HepG2 (cell line): ENCODE measurements around the gene RGS2. TPM values are rescaled to one million over a fixed set of nuclear protein-coding genes. Genes with fewer than 3 reads are reported as not detected.

Source experiments
- ARNTL ChIP-seq: sonication (generic); formaldehyde crosslinking; IDR thresholded peaks from 2 replicates; pipeline ENCODE4 v1.4.0; 2020; ENCODE audit warnings: mild to moderate bottlenecking, missing genetic modification reagents
- CREB1 ChIP-seq, 2 experiments: fragments of 450-650 bp in 1 of 2; IDR thresholded peaks; 2 replicates each; pipeline ENCODE4 v1.6.1; 2016 to 2017; ENCODE audit warnings: control low read depth in 1 of 2, mild to moderate bottlenecking in 1 of 2, missing compliant biosample characterization in 1 of 2, missing genetic modification characterization in 1 of 2
- HNRNPUL1 ChIP-seq: fragments of 200-400 bp; formaldehyde crosslinking; IDR thresholded peaks from 2 replicates; pipeline ENCODE4 v1.6.1; 2017; ENCODE audit warnings: low read depth, mild to moderate bottlenecking, low read length, moderate library complexity
- NFYB ChIP-seq: sonication (generic); formaldehyde crosslinking; IDR thresholded peaks from 2 replicates; pipeline ENCODE4 v1.4.0; 2020; ENCODE audit warnings: missing genetic modification reagents
- SMAD1 ChIP-seq: sonication (generic); formaldehyde crosslinking; IDR thresholded peaks from 2 replicates; pipeline ENCODE4 v1.4.0; 2020; ENCODE audit warnings: missing genetic modification reagents, low read depth, mild to moderate bottlenecking, borderline replicate concordance
- TAF15 ChIP-seq: fragments of 200-400 bp; formaldehyde crosslinking; IDR thresholded peaks from one replicate; pipeline ENCODE4 v1.6.1; 2018; ENCODE audit warnings: mild to moderate bottlenecking, low read depth, low read length; ENCODE audit not compliant: poor library complexity, severe bottlenecking
- ZBTB7A ChIP-seq: sonication (generic); formaldehyde crosslinking; IDR thresholded peaks from 2 replicates; pipeline ENCODE4 v1.8.0; 2022; ENCODE audit warnings: mild to moderate bottlenecking, missing genetic modification reagents
- ZFAT ChIP-seq: sonication (generic); formaldehyde crosslinking; conservative IDR thresholded peaks from 2 replicates; pipeline ENCODE4 v1.8.1; 2023; ENCODE audit warnings: missing genetic modification reagents, inconsistent platforms
- ZNF382 ChIP-seq: sonication (generic); formaldehyde crosslinking; IDR thresholded peaks from 2 replicates; pipeline ENCODE4 v1.5.0; 2020; ENCODE audit warnings: missing genetic modification reagents, mild to moderate bottlenecking, borderline replicate concordance
- polyA plus RNA-seq, 8 experiments: library from polyadenylated mRNA; depleted of rRNA in 3 of 8; stranded (reverse) in 7 of 8; unstranded in 1 of 8; fragments of >200 nt; fragmentation: Illumina TruSeq in 4 of 8; extraction: Trizol in 4 of 8; gene quantifications; 2 replicates each; pipeline versions ENCODE4 v1.2.1 to v1.2.3, GENCODE V29; 2011 to 2016; ENCODE audit warnings: low read depth in 4 of 8, missing spikeins in 1 of 8, mixed read lengths in 1 of 8; ENCODE audit not compliant: insufficient read depth in 1 of 8
- total RNA-seq, 5 experiments: library from RNA; depleted of rRNA; stranded (reverse); fragments of >200 nt; fragmentation: Illumina TruSeq; extraction: Trizol; gene quantifications; 2 replicates each; pipeline ENCODE4 v1.2.3, GENCODE V29; 2016; ENCODE audit warnings: low read depth in 1 of 5
- TF ChIP-seq, protein P1 (sequence below): sonication (generic); formaldehyde crosslinking; IDR thresholded peaks from 2 replicates; pipeline ENCODE4 v1.9.0; 2021; ENCODE audit warnings: missing genetic modification reagents, borderline replicate concordance
- TF ChIP-seq, protein P2 (sequence below): sonication (generic); formaldehyde crosslinking; IDR thresholded peaks from 2 replicates; pipeline ENCODE4 v1.4.0; 2020; ENCODE audit warnings: missing genetic modification reagents
- TF ChIP-seq, protein P3 (sequence below): sonication (generic); formaldehyde crosslinking; IDR thresholded peaks from 2 replicates; pipeline ENCODE4 v1.8.1; 2023; ENCODE audit warnings: mild to moderate bottlenecking, missing genetic modification reagents
- TF ChIP-seq, protein P4 (sequence below): sonication (generic); formaldehyde crosslinking; IDR thresholded peaks from 2 replicates; pipeline ENCODE4 v1.5.0; 2020; ENCODE audit warnings: missing genetic modification reagents
- TF ChIP-seq, protein P5 (sequence below): sonication (generic); formaldehyde crosslinking; conservative IDR thresholded peaks from 2 replicates; pipeline ENCODE4 v1.4.0; 2020; ENCODE audit warnings: missing genetic modification reagents
- TF ChIP-seq, protein P6 (sequence below): sonication (generic); formaldehyde crosslinking; conservative IDR thresholded peaks from 2 replicates; pipeline ENCODE4 v1.4.0; 2020; ENCODE audit warnings: missing genetic modification reagents

Gene RGS2
- total and polyA plus RNA-seq, 2 of the 13 experiments (the other 11 are each of a cell fraction or from before 2014, with no cell fraction given) = 0.64 to 1.4 TPM

DNA sequence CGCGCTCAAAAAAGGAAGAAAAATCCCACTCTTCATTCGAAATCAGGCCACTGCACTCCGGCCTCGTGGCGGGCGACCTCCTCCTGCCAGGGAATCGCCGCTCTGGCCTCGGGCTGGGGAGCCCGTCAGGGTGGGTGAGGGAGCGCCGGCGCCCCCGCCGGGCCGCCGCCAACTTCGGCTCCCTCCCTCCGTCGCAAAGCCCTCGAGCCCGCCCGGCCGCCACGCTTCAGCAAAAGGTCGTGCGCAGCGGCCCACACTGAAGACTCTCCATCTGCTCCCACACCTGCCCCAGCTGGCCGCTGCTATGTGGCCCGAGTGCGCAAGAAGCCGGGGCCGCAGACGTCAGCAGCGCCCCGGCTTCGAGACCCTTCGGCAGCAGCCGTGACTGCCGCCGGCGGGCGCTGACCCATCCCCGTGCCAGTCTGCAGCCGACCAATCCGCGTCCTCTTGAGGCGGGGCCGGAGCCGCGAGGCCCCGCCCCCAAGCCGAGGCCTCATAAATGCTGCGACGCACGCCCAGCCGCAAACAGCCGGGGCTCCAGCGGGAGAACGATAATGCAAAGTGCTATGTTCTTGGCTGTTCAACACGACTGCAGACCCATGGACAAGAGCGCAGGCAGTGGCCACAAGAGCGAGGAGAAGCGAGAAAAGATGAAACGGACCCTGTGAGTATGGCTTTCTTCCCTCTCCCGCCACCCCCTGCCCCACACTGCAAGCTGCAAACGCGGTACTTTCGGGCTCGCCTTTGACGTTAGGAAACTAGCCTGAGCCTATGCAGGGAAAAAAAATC lies at the start of gene RGS2 (continued):
- TF ChIP-seq, protein P1, sequence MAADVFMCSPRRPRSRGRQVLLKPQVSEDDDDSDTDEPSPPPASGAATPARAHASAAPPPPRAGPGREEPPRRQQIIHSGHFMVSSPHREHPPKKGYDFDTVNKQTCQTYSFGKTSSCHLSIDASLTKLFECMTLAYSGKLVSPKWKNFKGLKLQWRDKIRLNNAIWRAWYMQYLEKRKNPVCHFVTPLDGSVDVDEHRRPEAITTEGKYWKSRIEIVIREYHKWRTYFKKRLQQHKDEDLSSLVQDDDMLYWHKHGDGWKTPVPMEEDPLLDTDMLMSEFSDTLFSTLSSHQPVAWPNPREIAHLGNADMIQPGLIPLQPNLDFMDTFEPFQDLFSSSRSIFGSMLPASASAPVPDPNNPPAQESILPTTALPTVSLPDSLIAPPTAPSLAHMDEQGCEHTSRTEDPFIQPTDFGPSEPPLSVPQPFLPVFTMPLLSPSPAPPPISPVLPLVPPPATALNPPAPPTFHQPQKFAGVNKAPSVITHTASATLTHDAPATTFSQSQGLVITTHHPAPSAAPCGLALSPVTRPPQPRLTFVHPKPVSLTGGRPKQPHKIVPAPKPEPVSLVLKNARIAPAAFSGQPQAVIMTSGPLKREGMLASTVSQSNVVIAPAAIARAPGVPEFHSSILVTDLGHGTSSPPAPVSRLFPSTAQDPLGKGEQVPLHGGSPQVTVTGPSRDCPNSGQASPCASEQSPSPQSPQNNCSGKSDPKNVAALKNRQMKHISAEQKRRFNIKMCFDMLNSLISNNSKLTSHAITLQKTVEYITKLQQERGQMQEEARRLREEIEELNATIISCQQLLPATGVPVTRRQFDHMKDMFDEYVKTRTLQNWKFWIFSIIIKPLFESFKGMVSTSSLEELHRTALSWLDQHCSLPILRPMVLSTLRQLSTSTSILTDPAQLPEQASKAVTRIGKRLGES = no peak
- TF ChIP-seq ZFAT (no peak), ZBTB7A (CRISPR knock-in tag) (0 out of 2 replicates have a peak, but pooled peaks have one; percentile 24), SMAD1 (CRISPR knock-in tag) (no peak; the same call in 1 of the 2 replicates), ARNTL (peak; percentile 80), CREB1 (IDR thresholded peaks at IDR 0.05) (peak; percentile 50), CREB1 (CRISPR knock-in tag; IDR thresholded peaks at IDR 0.05) (no peak), NFYB (CRISPR knock-in tag) (peak; percentile 74), ZNF382 (no peak), HNRNPUL1 (no peak), TAF15 (no peak)
- TF ChIP-seq, protein P2, sequence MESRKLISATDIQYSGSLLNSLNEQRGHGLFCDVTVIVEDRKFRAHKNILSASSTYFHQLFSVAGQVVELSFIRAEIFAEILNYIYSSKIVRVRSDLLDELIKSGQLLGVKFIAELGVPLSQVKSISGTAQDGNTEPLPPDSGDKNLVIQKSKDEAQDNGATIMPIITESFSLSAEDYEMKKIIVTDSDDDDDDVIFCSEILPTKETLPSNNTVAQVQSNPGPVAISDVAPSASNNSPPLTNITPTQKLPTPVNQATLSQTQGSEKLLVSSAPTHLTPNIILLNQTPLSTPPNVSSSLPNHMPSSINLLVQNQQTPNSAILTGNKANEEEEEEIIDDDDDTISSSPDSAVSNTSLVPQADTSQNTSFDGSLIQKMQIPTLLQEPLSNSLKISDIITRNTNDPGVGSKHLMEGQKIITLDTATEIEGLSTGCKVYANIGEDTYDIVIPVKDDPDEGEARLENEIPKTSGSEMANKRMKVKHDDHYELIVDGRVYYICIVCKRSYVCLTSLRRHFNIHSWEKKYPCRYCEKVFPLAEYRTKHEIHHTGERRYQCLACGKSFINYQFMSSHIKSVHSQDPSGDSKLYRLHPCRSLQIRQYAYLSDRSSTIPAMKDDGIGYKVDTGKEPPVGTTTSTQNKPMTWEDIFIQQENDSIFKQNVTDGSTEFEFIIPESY = peak; percentile 48
- TF ChIP-seq, protein P3, sequence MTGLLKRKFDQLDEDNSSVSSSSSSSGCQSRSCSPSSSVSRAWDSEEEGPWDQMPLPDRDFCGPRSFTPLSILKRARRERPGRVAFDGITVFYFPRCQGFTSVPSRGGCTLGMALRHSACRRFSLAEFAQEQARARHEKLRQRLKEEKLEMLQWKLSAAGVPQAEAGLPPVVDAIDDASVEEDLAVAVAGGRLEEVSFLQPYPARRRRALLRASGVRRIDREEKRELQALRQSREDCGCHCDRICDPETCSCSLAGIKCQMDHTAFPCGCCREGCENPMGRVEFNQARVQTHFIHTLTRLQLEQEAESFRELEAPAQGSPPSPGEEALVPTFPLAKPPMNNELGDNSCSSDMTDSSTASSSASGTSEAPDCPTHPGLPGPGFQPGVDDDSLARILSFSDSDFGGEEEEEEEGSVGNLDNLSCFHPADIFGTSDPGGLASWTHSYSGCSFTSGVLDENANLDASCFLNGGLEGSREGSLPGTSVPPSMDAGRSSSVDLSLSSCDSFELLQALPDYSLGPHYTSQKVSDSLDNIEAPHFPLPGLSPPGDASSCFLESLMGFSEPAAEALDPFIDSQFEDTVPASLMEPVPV (CRISPR knock-in tag) = peak; percentile 58; the same call in 1 of the 2 replicates
- TF ChIP-seq, protein P4, sequence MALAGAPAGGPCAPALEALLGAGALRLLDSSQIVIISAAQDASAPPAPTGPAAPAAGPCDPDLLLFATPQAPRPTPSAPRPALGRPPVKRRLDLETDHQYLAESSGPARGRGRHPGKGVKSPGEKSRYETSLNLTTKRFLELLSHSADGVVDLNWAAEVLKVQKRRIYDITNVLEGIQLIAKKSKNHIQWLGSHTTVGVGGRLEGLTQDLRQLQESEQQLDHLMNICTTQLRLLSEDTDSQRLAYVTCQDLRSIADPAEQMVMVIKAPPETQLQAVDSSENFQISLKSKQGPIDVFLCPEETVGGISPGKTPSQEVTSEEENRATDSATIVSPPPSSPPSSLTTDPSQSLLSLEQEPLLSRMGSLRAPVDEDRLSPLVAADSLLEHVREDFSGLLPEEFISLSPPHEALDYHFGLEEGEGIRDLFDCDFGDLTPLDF = peak; percentile 73
- TF ChIP-seq, protein P5, sequence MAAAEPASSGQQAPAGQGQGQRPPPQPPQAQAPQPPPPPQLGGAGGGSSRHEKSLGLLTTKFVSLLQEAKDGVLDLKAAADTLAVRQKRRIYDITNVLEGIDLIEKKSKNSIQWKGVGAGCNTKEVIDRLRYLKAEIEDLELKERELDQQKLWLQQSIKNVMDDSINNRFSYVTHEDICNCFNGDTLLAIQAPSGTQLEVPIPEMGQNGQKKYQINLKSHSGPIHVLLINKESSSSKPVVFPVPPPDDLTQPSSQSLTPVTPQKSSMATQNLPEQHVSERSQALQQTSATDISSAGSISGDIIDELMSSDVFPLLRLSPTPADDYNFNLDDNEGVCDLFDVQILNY (CRISPR knock-in tag) = no peak
- TF ChIP-seq, protein P6, sequence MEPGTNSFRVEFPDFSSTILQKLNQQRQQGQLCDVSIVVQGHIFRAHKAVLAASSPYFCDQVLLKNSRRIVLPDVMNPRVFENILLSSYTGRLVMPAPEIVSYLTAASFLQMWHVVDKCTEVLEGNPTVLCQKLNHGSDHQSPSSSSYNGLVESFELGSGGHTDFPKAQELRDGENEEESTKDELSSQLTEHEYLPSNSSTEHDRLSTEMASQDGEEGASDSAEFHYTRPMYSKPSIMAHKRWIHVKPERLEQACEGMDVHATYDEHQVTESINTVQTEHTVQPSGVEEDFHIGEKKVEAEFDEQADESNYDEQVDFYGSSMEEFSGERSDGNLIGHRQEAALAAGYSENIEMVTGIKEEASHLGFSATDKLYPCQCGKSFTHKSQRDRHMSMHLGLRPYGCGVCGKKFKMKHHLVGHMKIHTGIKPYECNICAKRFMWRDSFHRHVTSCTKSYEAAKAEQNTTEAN (CRISPR knock-in tag) = peak; percentile 52
